ENCODE measurements around the gene CTNNA3.

DNA sequence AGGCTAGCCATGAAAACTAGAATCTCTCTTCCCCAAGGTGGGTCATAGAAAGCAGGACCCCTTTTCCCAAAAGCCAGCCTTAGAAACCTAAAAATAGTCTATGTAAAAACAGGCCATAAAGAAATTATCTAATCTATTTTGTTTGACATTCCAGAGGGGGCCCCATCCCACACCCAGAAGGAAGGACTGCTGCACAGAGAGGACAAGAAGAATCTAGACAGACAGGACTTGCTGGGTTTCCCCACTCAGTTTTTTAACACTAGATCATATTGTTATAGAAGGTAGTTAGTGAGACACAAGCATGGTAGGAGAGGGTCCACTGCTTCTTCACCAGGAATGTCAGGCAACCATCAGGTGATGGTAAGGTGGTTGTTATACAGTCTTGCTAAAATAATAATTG, 413.1 kb downstream of the CTNNA3 start:
- TF ChIP-seq, protein P1, sequence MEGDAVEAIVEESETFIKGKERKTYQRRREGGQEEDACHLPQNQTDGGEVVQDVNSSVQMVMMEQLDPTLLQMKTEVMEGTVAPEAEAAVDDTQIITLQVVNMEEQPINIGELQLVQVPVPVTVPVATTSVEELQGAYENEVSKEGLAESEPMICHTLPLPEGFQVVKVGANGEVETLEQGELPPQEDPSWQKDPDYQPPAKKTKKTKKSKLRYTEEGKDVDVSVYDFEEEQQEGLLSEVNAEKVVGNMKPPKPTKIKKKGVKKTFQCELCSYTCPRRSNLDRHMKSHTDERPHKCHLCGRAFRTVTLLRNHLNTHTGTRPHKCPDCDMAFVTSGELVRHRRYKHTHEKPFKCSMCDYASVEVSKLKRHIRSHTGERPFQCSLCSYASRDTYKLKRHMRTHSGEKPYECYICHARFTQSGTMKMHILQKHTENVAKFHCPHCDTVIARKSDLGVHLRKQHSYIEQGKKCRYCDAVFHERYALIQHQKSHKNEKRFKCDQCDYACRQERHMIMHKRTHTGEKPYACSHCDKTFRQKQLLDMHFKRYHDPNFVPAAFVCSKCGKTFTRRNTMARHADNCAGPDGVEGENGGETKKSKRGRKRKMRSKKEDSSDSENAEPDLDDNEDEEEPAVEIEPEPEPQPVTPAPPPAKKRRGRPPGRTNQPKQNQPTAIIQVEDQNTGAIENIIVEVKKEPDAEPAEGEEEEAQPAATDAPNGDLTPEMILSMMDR (IDR thresholded peaks at IDR 0.05), result no peak
- TF ChIP-seq POLR2A (IDR thresholded peaks at IDR 0.05), result no peak
